Ovary (tissue), 9 donors: ENCODE measurements around the gene SUGCT. TPM values are rescaled to one million over a fixed set of nuclear protein-coding genes. Genes with fewer than 3 reads are reported as not detected.

Source experiments
- DNase-seq, 5 donors: peaks; one replicate each; pipeline ENCODE4 v3.0.0-alpha.2; 2019 to 2020
- H3K27ac ChIP-seq, 2 donors: fragments of 200-600 bp; one replicate each; pipeline versions ENCODE4 v1.5.1 to v1.8.0; 2019 to 2022
- H3K27me3 ChIP-seq: fragments of 200-600 bp; one replicate; pipeline ENCODE4 v1.8.0; 2022
- H3K36me3 ChIP-seq: fragments of 200-600 bp; sonication (generic); one replicate; pipeline ENCODE4 v1.5.1; 2019
- H3K4me1 ChIP-seq: one replicate; pipeline ENCODE4 v1.8.1; 2013; ENCODE audit warnings: mild to moderate bottlenecking, moderate library complexity; ENCODE audit not compliant: insufficient read depth
- H3K4me3 ChIP-seq: fragments of 200-600 bp; sonication (generic); one replicate; pipeline ENCODE4 v1.5.1; 2017
- H3K9me3 ChIP-seq, 2 donors: fragments of 200-600 bp in 1 of 2; sonication (generic) in 1 of 2; one replicate each; pipeline versions ENCODE4 v1.5.1 to v1.8.1; 2013 to 2019; ENCODE audit warnings: mild to moderate bottlenecking in 1 of 2, moderate library complexity in 1 of 2
- CTCF ChIP-seq, 3 donors: fragments of 450-650 bp in 2 of 3; fragments of 200-600 bp in 1 of 3; IDR thresholded peaks; one replicate each; pipeline versions ENCODE4 v1.5.1 to v1.8.0; 2016 to 2022; ENCODE audit warnings: antibody characterized with exemption in 3 of 3, mild to moderate bottlenecking in 1 of 3
- EP300 ChIP-seq: sonication (generic); formaldehyde crosslinking; IDR thresholded peaks from one replicate; pipeline ENCODE4 v1.6.1; 2017; ENCODE audit warnings: antibody characterized with exemption
- POLR2A ChIP-seq: fragments of 450-650 bp; IDR thresholded peaks from one replicate; pipeline ENCODE4 v1.6.1; 2017; ENCODE audit warnings: antibody characterized with exemption, mild to moderate bottlenecking, moderate library complexity
- WGBS, 3 donors: extraction: QIAGEN DNeasy Blood & Tissue Kit in 1 of 3; methylation state at CpG; one replicate each; pipeline versions ENCODE4 v1.1.5 to v1.1.7; 2013 to 2017; 5-methylcytosine and 5-hydroxymethylcytosine counted together
- intact Hi-C, 4 donors: fragments of 100-400 bp; cut with DNase I; formaldehyde crosslinking; loops; one replicate each; pipeline versions ENCODE4 v1.11.0 to v1.15.1; 2022 to 2023
- polyA plus RNA-seq, 2 donors: library from polyadenylated mRNA; stranded (reverse); fragments of 200-250 nt in 1 of 2; fragments of 350-450 nt in 1 of 2; fragmentation: Illumina TruSeq in 1 of 2; extraction: RNeasy Lipid Tissue Mini Kit (QIAGEN cat#74804) in 1 of 2; gene quantifications; one replicate each; pipeline ENCODE4 v1.2.3, GENCODE V29; 2013 to 2014
- total RNA-seq, 7 donors: library from RNA; depleted of rRNA in 2 of 7; stranded (reverse); fragments of >200 nt in 2 of 7; fragmentation: NEBNext Ultra II Directional in 3 of 7; extraction: Animal tissue kit (Norgen Biotek cat#: 25700) in 3 of 7; gene quantifications; one replicate each; pipeline versions ENCODE4 v1.1.0 to v1.2.4, GENCODE V29; 2016 to 2023
- donor health status: DM: no; HTN: no; CAD: no; lungs with moderate emphysema.
- donor health status: DM: no; HTN: no; CAD: no.
- donor health status: Bipolar disorder and iron deficiency.
- donor health status: DM: yes; HTN: yes; CAD: no.
- donor health status: DM: no; HTN: no; CAD: no.
- donor health status: DM: yes; HTN: yes; CAD: no.

SUGCT gene
- total and polyA plus RNA-seq, 9 donors: 3.4 to 9.3 (median 7.8) TPM

GRCh38 chr7:40394400-40394799, 259.6 kb downstream of the SUGCT start:
- no peak overlapping the region for H3K27ac ChIP-seq
- H3K9me3 ChIP-seq: no peaks in the 10 kb centered on the region
- DNase-seq: no peak
- H3K4me3 ChIP-seq: no peak overlapping the region
- TF ChIP-seq CTCF (IDR thresholded peaks at IDR 0.05): no peak
- no peak for TF ChIP-seq EP300
- no peak for TF ChIP-seq POLR2A
- intact Hi-C loops: no loop called here
- H3K36me3 ChIP-seq: no peaks in the 10 kb centered on the region
- H3K4me1 ChIP-seq: no peaks in the 10 kb centered on the region
- H3K27me3 ChIP-seq: no peaks in the 10 kb centered on the region
- WGBS, 3 donors: 94 to 95% (median 94%) methylated on average over 1 of the region's 1 CpG

GRCh38 chr7:40400525-40400924, 265.7 kb downstream of the SUGCT start:
- Histone ChIP-seq H3K9me3 (no peaks in the 10 kb centered on the region), H3K36me3 (no peaks in the 10 kb centered on the region), H3K4me3 (no peak overlapping the region), H3K27me3 (no peaks in the 10 kb centered on the region), H3K4me1 (no peaks in the 10 kb centered on the region), H3K27ac (no peak overlapping the region)
- 92 to 97% (median 94%) methylated on average over 4 of the region's 4 CpGs for WGBS, 3 donors
- no peak for DNase-seq
- intact Hi-C loops: no loop called here
- no peak for TF ChIP-seq EP300
- no peak for TF ChIP-seq CTCF (IDR thresholded peaks at IDR 0.05)
- TF ChIP-seq POLR2A: no peak

GRCh38 chr7:40401406-40401805, 266.6 kb downstream of the SUGCT start:
- WGBS, 3 donors: 88 to 96% (median 93%) methylated on average over 1 of the region's 1 CpG
- Histone ChIP-seq H3K27me3 (no peaks in the 10 kb centered on the region), H3K4me1 (no peaks in the 10 kb centered on the region), H3K27ac (no peak overlapping the region), H3K36me3 (no peaks in the 10 kb centered on the region), H3K9me3 (no peaks in the 10 kb centered on the region), H3K4me3 (no peak overlapping the region)
- DNase-seq: no peak
- TF ChIP-seq CTCF (IDR thresholded peaks at IDR 0.05) (no peak), EP300 (no peak), POLR2A (no peak)
- intact Hi-C loops: no loop called here

GRCh38 chr7:40402661-40403060, 267.9 kb downstream of the SUGCT start:
- Histone ChIP-seq H3K4me3 (no peak overlapping the region), H3K4me1 (no peaks in the 10 kb centered on the region), H3K27me3 (no peaks in the 10 kb centered on the region), H3K36me3 (no peaks in the 10 kb centered on the region), H3K9me3 (no peaks in the 10 kb centered on the region), H3K27ac (no peak overlapping the region)
- TF ChIP-seq EP300 (no peak), CTCF (IDR thresholded peaks at IDR 0.05) (no peak), POLR2A (no peak)
- DNase-seq: no peak
- 55 to 59% (median 56%) methylated on average over 5 of the region's 5 CpGs for WGBS, 3 donors
- intact Hi-C loops: no loop called here
